SK-N-MC (cell line): ENCODE measurements around the gene SLC39A8.

Experiments used
- EZH2 ChIP-seq: fragments of 200-600 bp; sonication (generic); IDR thresholded peaks from one replicate; pipeline ENCODE4 v1.6.1; 2017; ENCODE audit warnings: antibody characterized with exemption
- FOXP2 ChIP-seq: optimal IDR thresholded peaks from 2 replicates; pipeline ENCODE3; 2011; ENCODE audit warnings: mild to moderate bottlenecking, moderate library complexity; ENCODE audit not compliant: insufficient read depth; ENCODE audit errors: extremely low read length, control extremely low read depth
- POLR2AphosphoS5 ChIP-seq: IDR thresholded peaks from 2 replicates; pipeline ENCODE4 v1.6.1; 2012; ENCODE audit warnings: mild to moderate bottlenecking, low read depth, low read length, borderline replicate concordance

- TF ChIP-seq POLR2AphosphoS5 (no peak), EZH2 (no peak), FOXP2 (no peak)
Observed at GRCh38 chr4:102244878-102245535, 100.3 kb downstream of the SLC39A8 start.
